Stimulated activated memory B cell treated with anti-CD40 and anti-IgM and Interleukin-4, amounts not matched to agents 10 μg/mL and 1 μg/mL and 100 μg/mL, for 72 hours (primary cell): Measurements from ENCODE around the gene SNRPB2.
A peak's percentile ranks its signal among the peaks of the same experiment; 100 is the strongest.

ENCODE experiments used
- ATAC-seq: fragments of 150-1000 bp; cut with Tn5 transposase; 2 replicates; pipeline ENCODE4 v1.10.0; 2021
- H3K27ac Mint-ChIP-seq: one replicate; pipeline ENCODE4 v1.8.0; 2022; ENCODE audit warnings: mild to moderate bottlenecking, mixed read lengths
- H3K27me3 Mint-ChIP-seq: one replicate; pipeline ENCODE4 v1.8.0; 2022; ENCODE audit warnings: mixed read lengths
- H3K36me3 Mint-ChIP-seq: one replicate; pipeline ENCODE4 v1.8.0; 2022; ENCODE audit warnings: mixed read lengths
- H3K4me1 Mint-ChIP-seq: one replicate; pipeline ENCODE4 v1.8.0; 2022; ENCODE audit warnings: mixed read lengths
- H3K4me3 Mint-ChIP-seq: one replicate; pipeline ENCODE4 v1.8.0; 2022; ENCODE audit warnings: mild to moderate bottlenecking, moderate library complexity, mixed read lengths
- H3K9me3 Mint-ChIP-seq: one replicate; pipeline ENCODE4 v1.8.0; 2022; ENCODE audit warnings: mixed read lengths

The SNRPB2 gene

GRCh38 chr20:16729565-16730460, at the start of gene SNRPB2:
TSS of gene SNRPB2 (plus strand) at chr20:16730026. CDS start at chr20:16731703, 1,677 bp downstream.
- ATAC-seq = peak; percentile 98
- H3K4me1 Mint-ChIP-seq = peaks cover 30% of the 10 kb centered on the region
- peaks cover 3% of the 10 kb centered on the region for H3K9me3 Mint-ChIP-seq
- peaks cover 22% of the 10 kb centered on the region for H3K36me3 Mint-ChIP-seq
- peaks cover 20% of the 10 kb centered on the region for H3K27me3 Mint-ChIP-seq
- H3K4me3 Mint-ChIP-seq = peak within 1 kb of the TSS; percentile 98
- peak within 1 kb of the TSS; percentile 98 for H3K27ac Mint-ChIP-seq

DNA sequence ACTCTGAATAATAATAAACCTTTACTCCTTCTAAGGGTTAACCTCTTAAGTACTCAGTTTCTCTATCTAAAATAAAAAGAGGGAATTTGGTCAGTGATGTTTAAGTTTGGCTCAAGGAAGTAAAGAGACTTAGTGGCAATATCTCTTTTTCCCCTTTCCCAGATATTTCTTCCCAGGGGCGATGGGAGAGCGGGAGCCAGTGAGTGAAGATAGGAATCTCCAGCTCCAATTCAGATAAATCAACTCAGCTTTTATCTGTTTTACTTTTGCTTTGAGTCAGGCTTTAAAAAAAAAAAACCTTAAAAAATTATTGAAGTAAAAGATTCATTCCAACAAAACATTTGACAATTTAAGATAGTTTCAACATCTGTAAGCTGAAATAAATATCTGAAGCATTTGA, 45.4 kb upstream of the SNRPB2 start:
- H3K9me3 Mint-ChIP-seq = no peaks in the 10 kb centered on the region
- H3K27ac Mint-ChIP-seq = no peak overlapping the region

GRCh38 chr20:16689906-16690305, 39.9 kb upstream of the SNRPB2 start:
- Mint-ChIP-seq H3K9me3 (no peaks in the 10 kb centered on the region), H3K27me3 (peaks cover 38% of the 10 kb centered on the region), H3K27ac (no peak overlapping the region), H3K4me1 (no peaks in the 10 kb centered on the region), H3K4me3 (no peak overlapping the region), H3K36me3 (no peaks in the 10 kb centered on the region)
- no peak for ATAC-seq

More for the DNA sequence above, 45.4 kb upstream of the SNRPB2 start:
- no peak for ATAC-seq
- Mint-ChIP-seq H3K36me3 (no peaks in the 10 kb centered on the region), H3K27me3 (peaks cover 15% of the 10 kb centered on the region), H3K4me3 (no peak overlapping the region), H3K4me1 (no peaks in the 10 kb centered on the region)

DNA sequence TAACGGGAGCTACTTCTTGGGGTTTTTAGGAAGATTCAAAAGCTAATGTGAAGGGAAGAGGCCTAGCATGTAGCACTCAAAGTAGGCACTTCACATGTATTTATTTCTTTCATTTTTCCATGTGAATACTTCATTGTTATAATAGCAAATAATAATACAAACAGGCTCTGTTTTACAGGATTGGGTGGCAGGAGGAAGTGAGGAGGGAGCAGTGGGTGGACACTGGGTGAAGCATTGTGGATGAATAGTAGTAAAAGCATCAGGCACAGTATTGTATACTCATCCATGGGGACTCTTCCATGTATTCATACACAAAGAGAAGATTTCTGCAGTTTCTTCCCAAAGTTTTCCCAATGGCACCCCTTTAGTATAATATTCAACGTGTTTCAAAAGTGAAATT, 38.4 kb upstream of the SNRPB2 start:
- no peaks in the 10 kb centered on the region for H3K36me3 Mint-ChIP-seq
- H3K9me3 Mint-ChIP-seq = no peaks in the 10 kb centered on the region
- H3K27ac Mint-ChIP-seq = no peak overlapping the region
- no peak for ATAC-seq
- no peak overlapping the region for H3K4me3 Mint-ChIP-seq
- H3K4me1 Mint-ChIP-seq = no peaks in the 10 kb centered on the region
- H3K27me3 Mint-ChIP-seq = peaks cover 48% of the 10 kb centered on the region

DNA sequence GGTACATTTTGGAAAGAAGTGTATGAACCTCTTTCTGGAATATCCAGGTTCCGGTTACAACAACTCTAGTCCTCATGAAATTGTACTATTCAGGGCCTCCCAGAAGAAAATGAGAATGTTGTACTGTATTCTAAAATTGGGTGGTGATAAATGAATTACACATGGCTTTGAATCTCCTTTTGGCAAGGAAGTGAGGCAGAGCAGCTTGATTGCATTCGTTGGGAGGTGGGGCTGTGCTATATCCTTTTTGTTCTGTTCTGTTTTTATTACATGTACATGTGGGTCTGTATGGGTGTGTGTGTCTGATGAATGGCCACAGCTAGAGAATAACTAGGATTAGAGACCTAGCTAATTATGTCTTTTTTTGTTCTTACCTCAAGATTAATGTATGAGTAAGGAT, 37.8 kb upstream of the SNRPB2 start:
- Mint-ChIP-seq H3K4me3 (no peak overlapping the region), H3K27me3 (peaks cover 54% of the 10 kb centered on the region), H3K4me1 (no peaks in the 10 kb centered on the region), H3K36me3 (no peaks in the 10 kb centered on the region), H3K27ac (no peak overlapping the region), H3K9me3 (no peaks in the 10 kb centered on the region)
- no peak for ATAC-seq

- Mint-ChIP-seq H3K27ac (no peak overlapping the region), H3K36me3 (no peaks in the 10 kb centered on the region), H3K9me3 (no peaks in the 10 kb centered on the region), H3K27me3 (peaks cover 56% of the 10 kb centered on the region), H3K4me1 (no peaks in the 10 kb centered on the region), H3K4me3 (no peak overlapping the region)
- no peak for ATAC-seq
Measured at GRCh38 chr20:16692442-16692841, 37.4 kb upstream of the SNRPB2 start.

GRCh38 chr20:16693278-16693677, 36.5 kb upstream of the SNRPB2 start:
- no peak for ATAC-seq
- Mint-ChIP-seq H3K27ac (no peak overlapping the region), H3K4me1 (no peaks in the 10 kb centered on the region), H3K27me3 (peaks cover 49% of the 10 kb centered on the region), H3K4me3 (no peak overlapping the region), H3K36me3 (no peaks in the 10 kb centered on the region), H3K9me3 (no peaks in the 10 kb centered on the region)

GRCh38 chr20:16694161-16694560, 35.7 kb upstream of the SNRPB2 start:
- Mint-ChIP-seq H3K4me1 (no peaks in the 10 kb centered on the region), H3K4me3 (no peak overlapping the region), H3K9me3 (no peaks in the 10 kb centered on the region), H3K27me3 (peaks cover 46% of the 10 kb centered on the region), H3K27ac (no peak overlapping the region), H3K36me3 (no peaks in the 10 kb centered on the region)
- no peak for ATAC-seq

- no peaks in the 10 kb centered on the region for H3K9me3 Mint-ChIP-seq
- H3K27ac Mint-ChIP-seq = no peak overlapping the region
Measured at GRCh38 chr20:16695628-16696027, 34.2 kb upstream of the SNRPB2 start.

DNA sequence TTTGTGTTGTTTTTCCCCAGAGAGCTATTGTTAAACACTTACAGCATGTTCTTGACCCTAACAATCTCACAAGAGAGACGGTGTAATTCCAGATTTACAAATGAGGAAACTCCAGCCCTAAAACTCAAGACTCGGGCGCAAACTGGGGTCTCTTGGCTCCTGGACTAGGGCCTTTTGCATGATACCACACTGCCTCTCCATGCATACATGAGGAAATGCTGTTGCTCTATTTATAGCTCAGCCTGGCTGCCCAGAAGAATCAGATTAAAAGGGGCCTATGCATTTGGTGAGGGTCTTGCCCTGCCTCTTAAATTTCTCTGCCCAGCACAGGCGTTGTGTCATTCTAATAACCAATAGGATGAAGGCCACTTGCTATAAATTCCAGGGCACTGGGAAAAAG, 30.5 kb upstream of the SNRPB2 start:
- Mint-ChIP-seq H3K27me3 (peaks cover 44% of the 10 kb centered on the region), H3K27ac (no peak overlapping the region), H3K4me3 (no peak overlapping the region), H3K36me3 (no peaks in the 10 kb centered on the region), H3K4me1 (no peaks in the 10 kb centered on the region), H3K9me3 (no peaks in the 10 kb centered on the region)
- no peak for ATAC-seq

More at GRCh38 chr20:16695628-16696027, 34.2 kb upstream of the SNRPB2 start:
- Mint-ChIP-seq H3K36me3 (no peaks in the 10 kb centered on the region), H3K4me1 (no peaks in the 10 kb centered on the region), H3K4me3 (no peak overlapping the region), H3K27me3 (peaks cover 45% of the 10 kb centered on the region)
- no peak for ATAC-seq

DNA sequence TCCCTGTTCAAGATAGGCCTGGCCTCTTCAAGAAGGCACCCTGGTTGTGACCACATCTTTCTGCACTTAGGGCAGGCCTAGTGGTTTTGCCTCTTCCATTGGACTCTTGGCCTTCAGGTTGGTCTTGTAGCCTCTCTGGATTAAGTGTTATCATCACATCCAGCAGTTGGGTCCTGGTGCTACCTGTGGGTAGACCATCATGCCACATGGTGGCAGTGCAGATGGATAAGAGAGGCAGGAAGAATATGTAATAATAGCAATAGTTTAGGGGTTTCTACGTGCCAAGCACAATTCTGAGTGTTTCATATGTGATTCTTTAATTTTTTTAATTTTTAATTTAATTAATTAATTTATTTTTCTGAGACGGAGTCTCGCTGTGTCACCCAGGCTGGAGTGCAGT, 28.5 kb upstream of the SNRPB2 start:
- peak; percentile 50 for ATAC-seq
- H3K27me3 Mint-ChIP-seq = peaks cover 51% of the 10 kb centered on the region
- peaks cover 8% of the 10 kb centered on the region for H3K36me3 Mint-ChIP-seq
- peaks cover 6% of the 10 kb centered on the region for H3K9me3 Mint-ChIP-seq
- no peak overlapping the region for H3K4me3 Mint-ChIP-seq
- H3K4me1 Mint-ChIP-seq = no peaks in the 10 kb centered on the region
- no peak overlapping the region for H3K27ac Mint-ChIP-seq

- no peak overlapping the region for H3K4me3 Mint-ChIP-seq
- H3K4me1 Mint-ChIP-seq = peaks cover 10% of the 10 kb centered on the region
- peaks cover 16% of the 10 kb centered on the region for H3K36me3 Mint-ChIP-seq
- H3K9me3 Mint-ChIP-seq = peaks cover 8% of the 10 kb centered on the region
- H3K27me3 Mint-ChIP-seq = peaks cover 65% of the 10 kb centered on the region
- no peak for ATAC-seq
- no peak overlapping the region for H3K27ac Mint-ChIP-seq
Measured at GRCh38 chr20:16703570-16703969, 26.3 kb upstream of the SNRPB2 start.

DNA sequence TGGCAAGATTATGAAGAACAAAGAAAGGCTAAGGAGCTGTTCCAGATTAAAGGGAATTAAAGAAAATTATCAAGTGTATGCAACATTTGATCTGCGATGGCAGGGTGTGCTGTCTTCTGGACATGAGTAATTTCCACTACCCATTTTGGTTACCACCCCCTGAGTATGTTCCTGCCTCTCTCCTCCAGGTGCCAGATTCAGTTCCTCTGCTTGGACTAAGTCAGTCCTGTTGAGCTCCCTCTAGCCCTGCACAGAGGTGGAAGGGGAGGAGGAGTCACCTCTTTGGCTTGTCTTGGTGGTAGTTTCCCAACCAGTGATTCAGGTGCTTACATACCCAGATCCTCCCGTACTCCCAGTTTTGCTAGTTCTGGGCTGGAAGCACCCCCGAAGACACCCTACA, 22.2 kb upstream of the SNRPB2 start:
- peak; percentile 79 for ATAC-seq
- peaks cover 26% of the 10 kb centered on the region for H3K4me1 Mint-ChIP-seq
- no peak overlapping the region for H3K27ac Mint-ChIP-seq
- H3K27me3 Mint-ChIP-seq = peaks cover 54% of the 10 kb centered on the region
- H3K4me3 Mint-ChIP-seq = no peak overlapping the region
- H3K36me3 Mint-ChIP-seq = peaks cover 16% of the 10 kb centered on the region
- H3K9me3 Mint-ChIP-seq = peaks cover 8% of the 10 kb centered on the region

DNA sequence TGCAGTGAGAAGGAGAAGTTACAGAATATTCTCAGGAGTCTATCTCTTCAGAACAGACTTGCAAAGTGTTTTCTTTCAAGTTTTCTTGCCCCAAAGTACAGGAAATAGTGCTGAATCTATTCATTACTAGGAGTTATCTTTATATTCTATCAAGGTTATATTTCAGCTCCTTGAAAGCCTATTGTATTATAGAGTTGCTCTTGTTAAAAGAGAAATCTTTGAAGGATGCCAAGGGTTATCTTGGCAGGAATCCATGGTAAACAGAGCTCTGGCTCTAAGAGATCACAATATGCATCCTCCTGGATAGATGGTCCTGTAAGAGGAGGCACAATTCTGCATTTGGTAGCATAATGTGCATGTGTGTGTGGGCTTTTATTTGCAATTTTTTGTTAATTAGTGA, 21.2 kb upstream of the SNRPB2 start:
- ATAC-seq = no peak
- peaks cover 26% of the 10 kb centered on the region for H3K4me1 Mint-ChIP-seq
- H3K27ac Mint-ChIP-seq = no peak overlapping the region
- H3K36me3 Mint-ChIP-seq = peaks cover 16% of the 10 kb centered on the region
- H3K9me3 Mint-ChIP-seq = peaks cover 8% of the 10 kb centered on the region
- H3K4me3 Mint-ChIP-seq = no peak overlapping the region
- peaks cover 45% of the 10 kb centered on the region for H3K27me3 Mint-ChIP-seq

GRCh38 chr20:16709017-16709416, 20.8 kb upstream of the SNRPB2 start:
- H3K4me3 Mint-ChIP-seq = no peak overlapping the region
- no peak overlapping the region for H3K27ac Mint-ChIP-seq
- H3K9me3 Mint-ChIP-seq = peaks cover 8% of the 10 kb centered on the region
- peaks cover 26% of the 10 kb centered on the region for H3K4me1 Mint-ChIP-seq
- peaks cover 16% of the 10 kb centered on the region for H3K36me3 Mint-ChIP-seq
- H3K27me3 Mint-ChIP-seq = peaks cover 41% of the 10 kb centered on the region
- ATAC-seq = peak; percentile 66

- H3K4me1 Mint-ChIP-seq = peaks cover 26% of the 10 kb centered on the region
- peaks cover 2% of the 10 kb centered on the region for H3K9me3 Mint-ChIP-seq
- H3K36me3 Mint-ChIP-seq = peaks cover 8% of the 10 kb centered on the region
- peaks cover 46% of the 10 kb centered on the region for H3K27me3 Mint-ChIP-seq
- no peak overlapping the region for H3K27ac Mint-ChIP-seq
- ATAC-seq = peak; percentile 56
- H3K4me3 Mint-ChIP-seq = no peak overlapping the region
Measured at GRCh38 chr20:16710781-16711180, 19.0 kb upstream of the SNRPB2 start.
